GM12801 (cell line): ENCODE measurements around the gene IBA57.

Experiments used
- CTCF ChIP-seq: IDR thresholded peaks from one replicate; pipeline ENCODE4 v1.5.1; 2011; ENCODE audit warnings: control low read depth; ENCODE audit not compliant: insufficient read length; ENCODE audit errors: extremely low read depth

Gene IBA57

GRCh38 chr1:228159008-228159665 lies 6.5 kb upstream of the IBA57 start:
- TF ChIP-seq CTCF, result no peak

- no peak for TF ChIP-seq CTCF
These were observed 5.3 kb upstream of the IBA57 start for GRCh38 chr1:228160201-228160761.

- TF ChIP-seq CTCF, result no peak
These were observed 4.2 kb upstream of the IBA57 start for GRCh38 chr1:228161362-228161761.

GRCh38 chr1:228161866-228162265 lies 3.7 kb upstream of the IBA57 start:
- TF ChIP-seq CTCF, result no peak

- no peak for TF ChIP-seq CTCF
These were observed 3.2 kb upstream of the IBA57 start for GRCh38 chr1:228162286-228163006.

- TF ChIP-seq CTCF, result no peak
These were observed 2.4 kb upstream of the IBA57 start for GRCh38 chr1:228163007-228163753.
